Ramos (cell line): ENCODE results near the gene PRSS22.
"Not testable (repeated sequence)": the region's sequence is repeated elsewhere in the genome, so short reads cannot be mapped to it uniquely, and the experiment has no call there.

ENCODE experiments used
- in situ Hi-C: fragments of 300-500 bp; cut with MboI; formaldehyde crosslinking; loops from one replicate; pipeline ENCODE4 v1.14.3; 2022; ENCODE audit warnings: low sequenced_read_pairs; ENCODE audit not compliant: unreplicated experiment

PRSS22 gene, protein sequence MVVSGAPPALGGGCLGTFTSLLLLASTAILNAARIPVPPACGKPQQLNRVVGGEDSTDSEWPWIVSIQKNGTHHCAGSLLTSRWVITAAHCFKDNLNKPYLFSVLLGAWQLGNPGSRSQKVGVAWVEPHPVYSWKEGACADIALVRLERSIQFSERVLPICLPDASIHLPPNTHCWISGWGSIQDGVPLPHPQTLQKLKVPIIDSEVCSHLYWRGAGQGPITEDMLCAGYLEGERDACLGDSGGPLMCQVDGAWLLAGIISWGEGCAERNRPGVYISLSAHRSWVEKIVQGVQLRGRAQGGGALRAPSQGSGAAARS

DNA sequence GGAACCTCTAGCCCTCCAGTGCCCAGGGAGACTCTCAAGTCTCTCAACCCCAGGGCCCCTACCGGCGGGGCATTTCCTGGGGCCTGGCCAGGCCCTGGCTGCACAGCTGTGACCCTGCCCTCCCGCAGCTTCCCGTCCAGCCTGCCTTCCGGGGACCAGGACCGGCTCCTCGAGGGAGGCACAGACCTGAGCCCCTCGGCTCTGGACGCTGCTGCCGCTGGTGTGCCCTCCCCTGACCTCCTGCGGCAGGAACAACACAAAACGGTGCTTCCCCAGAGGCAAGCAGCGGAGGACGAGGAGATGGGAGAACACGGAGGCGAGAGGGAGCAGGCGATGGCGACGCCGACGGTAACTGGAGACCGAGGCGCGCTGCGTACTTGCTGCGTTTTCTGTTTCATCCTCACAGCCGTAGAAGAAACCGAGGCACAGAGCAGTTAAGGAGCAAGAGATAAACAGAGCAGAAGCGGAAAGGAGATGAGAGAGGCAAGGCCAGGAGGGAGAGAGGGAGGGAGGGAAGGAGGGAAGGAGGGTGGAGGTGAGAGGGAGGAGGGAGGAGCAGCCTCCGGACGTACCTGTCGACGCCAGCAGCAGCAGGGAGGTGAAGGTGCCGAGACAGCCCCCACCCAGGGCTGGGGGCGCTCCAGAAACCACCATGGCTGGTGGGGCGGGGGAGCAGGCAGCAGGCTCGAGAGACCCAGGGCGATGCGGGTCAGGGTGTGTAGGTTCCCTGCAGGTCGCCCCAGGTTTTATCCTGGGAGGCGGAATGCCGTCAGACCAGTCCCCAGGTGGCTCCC lies at the start of gene PRSS22:
TSS of gene PRSS22 (minus strand) at position 720 of the 794 bp plus-strand sequence. CDS start at position 654, 66 bp downstream.
- in situ Hi-C loops: no loop called here

DNA sequence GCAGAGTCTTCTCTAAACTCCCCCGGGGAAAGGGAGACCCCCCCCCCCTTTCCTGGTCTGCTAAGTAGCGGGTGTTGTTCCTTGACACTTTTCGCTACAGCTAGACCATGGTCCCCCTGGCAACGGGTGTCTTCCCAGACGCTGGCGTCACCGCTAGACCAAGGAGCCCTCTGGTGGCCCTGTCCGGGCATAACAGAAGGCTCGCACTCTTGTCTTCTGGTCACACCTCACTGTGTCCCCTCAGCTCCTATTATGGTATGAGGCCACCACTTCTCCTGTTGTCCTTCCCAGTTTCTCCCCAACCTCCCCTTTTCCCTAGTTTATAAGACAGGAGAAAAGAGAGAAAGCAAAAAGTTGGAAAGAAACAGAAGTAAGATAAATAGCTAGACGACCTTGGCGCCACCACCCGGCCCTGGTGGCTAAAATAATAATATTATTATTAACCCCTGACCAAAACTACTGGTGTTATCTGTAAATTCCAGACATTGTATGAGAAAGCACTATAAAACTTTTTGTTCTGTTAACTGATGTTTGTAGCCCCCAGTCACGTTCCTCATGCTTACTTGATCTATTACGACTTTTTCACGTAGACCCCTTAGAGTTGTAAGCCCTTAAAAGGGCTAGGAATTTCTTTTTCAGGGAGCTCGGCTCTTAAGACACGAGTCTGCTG lies 49.2 kb upstream of the PRSS22 start:
- in situ Hi-C loops: not testable (repeated sequence)

DNA sequence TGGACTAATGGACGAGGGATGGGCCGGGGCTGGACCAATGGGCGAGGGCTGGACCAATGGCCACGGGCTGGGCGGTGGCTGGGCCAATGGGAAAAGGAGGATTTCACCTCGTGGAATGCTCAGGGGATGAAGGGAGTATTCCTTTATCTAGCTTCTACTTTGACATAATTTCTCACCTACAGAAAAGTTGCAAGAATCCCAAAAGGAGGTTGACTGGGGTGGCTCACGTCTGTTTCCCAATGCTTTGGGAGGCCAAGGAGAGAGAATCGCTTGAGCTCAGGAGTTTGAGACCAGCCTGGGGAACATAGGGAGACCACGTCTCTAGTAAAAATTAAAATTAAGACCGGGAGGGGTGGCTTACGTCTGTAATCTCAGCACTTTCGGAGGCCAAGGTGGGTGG lies 48.0 kb upstream of the PRSS22 start:
- in situ Hi-C loops: no loop called here

DNA sequence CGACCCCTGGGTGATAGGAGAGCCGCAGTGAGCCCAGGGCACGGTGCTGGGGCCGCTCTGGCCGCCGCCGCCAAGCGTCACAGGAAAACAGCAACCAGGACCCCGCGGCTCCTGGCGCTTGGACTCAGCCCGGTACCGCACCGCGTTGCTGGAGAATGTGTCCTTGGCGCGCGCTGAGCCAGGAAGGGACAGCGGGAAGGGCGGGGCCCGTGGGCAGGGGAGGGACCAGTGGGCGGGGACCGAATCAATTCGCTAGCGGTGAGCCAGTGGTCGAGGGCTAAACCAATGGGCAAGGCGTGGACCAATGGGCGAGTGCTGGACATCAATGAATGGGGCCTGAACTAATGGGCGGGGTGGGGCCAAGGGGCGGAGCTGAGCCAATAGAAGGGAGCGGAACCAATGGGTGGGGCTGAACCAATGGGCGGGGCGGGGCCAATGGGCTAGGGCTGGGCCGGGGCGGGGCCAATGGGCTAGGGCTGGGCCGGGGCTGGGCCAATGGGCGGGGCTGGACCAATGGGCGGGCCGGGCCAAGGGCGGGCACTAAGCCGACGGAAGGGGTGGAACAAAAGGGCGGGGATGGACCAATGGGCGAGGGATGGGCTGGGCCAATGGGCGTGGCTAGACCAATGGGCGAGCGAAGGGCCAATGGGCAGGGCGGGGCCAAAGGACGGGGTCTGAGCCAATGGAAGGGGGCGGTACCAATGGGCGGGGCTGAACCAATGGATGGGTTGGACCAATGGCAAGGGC lies 47.4 kb upstream of the PRSS22 start:
- in situ Hi-C loops: no loop called here

DNA sequence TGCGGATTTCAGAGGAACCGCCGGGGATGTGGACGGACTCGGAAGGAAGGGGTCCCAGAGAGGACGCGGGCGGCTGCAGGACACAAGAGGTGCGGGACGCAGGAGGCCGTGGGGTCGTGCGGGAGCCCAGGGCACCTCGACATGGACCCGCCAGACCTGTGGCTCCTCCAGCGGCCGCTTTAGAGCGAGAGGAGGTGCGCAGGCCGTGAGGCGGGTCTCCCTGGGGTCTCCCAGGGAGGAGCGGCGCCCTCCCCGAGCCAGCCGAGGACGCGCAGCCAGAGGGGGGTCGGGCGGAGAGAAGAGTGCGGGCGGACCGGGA lies 46.9 kb upstream of the PRSS22 start:
- in situ Hi-C loops: no loop called here

DNA sequence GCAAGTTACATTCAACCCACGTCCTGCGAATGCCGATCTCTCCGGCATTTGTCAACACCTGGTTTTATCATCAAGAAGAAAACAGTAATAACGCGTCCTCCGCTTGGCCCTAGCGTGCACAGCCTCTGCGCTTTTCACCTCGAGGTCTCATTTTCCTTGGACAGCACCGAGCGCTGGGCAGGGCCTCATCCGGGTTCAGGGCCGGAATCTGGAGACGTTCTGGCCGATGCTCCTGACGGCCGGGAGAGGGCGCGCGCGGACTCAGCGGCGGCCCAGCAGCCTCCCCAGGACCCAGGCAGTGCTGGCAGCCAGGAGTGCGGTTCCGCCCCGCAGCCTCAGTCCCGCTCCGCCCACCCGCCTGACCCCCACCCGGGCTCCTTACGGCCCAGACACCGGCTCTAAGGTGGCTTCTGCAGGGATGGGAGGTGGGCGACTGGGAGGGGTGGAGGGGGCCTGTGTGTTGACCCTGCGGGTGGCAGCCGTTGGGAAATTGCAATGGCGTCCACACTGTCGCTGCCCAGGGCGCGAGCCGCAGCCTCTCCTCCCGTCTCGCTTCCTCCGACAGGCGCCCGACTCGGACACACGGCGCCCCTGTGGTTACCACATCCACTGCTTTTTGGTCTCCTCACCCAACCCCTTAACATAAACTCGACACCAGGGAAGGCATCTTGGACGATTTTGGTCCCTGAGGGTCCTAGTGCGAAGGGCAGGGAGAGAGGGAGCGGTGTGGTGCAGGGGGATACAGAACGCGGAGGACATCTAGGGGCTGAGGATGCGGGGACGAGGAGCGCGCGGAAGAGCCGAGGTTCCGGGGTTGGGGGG lies 46.3 kb upstream of the PRSS22 start:
- in situ Hi-C loops: no loop called here

DNA sequence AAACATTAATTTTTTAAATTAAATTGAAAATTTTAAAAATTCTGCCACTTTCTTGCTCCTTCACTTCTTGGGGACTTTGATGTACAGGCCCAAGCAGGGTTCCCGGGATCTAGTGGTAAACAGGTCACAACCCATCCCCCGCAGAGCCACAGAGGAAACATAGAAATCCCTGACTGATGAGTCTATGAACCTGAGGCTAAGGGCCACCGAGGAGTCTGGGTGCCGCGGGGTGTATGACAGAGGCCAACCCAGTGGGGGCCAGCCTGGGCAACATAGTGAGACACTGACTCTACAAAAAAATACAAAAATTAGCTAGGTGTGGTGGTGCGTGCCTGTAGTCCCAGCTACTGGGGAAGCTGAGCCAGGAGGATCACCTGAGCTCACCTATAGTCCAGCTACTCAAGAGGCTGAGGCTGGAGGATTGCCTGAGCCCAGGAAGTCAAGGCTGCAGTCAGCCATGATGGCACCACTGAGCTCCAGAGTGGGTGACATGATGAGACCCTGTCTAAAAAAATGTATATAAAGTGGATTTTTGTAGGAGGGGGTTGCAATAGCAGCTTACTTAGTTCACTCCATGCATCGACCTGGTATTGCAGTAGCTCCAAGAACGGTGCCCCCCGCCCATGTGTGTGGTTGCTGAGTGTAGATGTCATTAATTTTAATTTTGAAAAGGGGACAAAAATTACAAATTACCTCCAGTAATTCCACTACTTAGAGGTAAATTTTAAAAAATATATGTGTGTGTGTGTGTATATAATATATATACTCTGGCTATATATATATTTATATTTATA lies 44.6 kb upstream of the PRSS22 start:
- in situ Hi-C loops: no loop called here

DNA sequence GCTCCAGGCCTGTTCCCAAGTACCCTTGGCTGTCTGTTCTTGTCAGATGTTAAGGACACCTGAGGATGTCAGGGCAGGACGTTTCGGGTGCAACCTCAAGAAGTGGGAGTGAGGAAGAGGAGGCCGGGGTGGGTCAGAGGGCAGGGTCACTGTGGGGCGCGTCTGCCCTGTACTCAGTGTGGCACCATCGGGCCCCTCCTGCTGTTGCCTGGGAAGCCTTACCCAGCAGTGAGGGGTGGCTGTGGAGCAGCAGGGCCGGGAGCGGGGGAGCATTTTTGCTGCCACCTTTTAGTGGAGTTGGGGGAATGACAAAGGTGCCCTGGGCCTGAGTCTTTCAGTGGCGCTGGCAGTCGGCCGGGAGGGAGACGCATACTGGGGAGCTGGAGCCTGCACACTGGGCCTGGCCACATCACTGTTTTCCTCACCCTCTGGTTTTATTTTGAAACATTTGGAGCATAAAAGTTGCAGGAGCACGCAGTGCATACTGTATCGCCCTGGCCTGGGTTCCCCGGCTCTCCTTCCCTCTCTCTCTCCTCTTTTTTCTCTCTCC lies 42.6 kb upstream of the PRSS22 start:
- in situ Hi-C loops: no loop called here

DNA sequence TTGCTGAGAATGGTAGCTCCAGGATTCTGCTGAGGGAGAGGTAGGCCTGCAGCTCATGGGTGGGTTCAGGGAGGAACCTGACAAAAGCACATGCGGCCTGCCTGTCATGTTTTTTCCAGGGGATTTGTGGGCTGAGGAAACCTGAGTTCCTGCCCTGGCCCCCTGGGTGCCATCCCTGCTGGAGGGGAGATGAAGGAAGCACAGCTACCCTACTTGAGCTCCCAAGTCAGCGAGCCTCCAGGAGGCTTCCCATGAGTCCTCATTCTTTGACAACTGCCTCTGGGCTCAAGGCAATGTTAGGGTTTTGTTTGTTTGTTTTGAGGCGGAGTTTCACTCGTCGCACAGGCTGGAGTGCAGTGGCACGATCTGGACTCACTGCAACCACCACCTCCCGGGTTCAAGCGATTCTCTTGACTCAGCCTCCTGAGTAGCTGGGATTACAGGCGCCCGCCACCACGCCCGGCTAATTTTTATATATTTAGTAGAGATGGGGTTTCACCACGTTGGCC lies 41.6 kb upstream of the PRSS22 start:
- in situ Hi-C loops: no loop called here

DNA sequence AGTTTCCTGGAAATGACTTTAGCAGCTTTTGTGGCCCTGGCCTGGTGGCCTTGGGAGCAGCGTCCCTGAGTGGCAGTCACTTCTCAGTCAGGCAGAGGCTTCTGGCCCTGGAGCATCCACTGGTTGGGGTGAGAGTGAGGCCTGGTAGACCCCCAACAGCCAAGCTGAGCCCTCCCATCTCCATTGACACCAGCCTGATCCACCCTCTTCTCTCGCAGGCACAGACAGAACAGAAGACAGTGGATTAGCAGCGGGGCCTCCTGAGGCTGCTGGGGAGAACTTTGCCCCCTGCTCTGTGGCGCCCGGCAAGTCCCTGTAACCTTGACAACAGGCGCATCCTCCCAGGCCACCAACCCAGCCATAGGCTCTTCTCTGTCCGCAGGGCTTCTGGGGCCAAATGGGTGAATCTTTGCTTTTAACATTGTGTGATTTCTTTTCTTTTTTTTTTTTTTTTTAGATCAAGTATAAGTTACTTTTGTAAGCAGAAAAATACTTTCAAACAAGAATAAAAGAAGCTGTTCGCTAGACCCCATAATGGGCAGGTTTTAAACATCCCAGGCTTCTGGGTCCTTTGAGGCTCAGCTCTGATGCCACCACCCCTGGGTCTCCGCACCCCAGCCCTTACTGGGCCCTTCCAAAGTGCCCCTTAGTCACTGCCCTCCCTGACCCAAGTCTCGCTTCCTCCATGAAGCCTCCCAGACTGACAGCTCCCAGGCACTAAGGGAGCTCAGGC lies 41.0 kb upstream of the PRSS22 start:
- in situ Hi-C loops: no loop called here

DNA sequence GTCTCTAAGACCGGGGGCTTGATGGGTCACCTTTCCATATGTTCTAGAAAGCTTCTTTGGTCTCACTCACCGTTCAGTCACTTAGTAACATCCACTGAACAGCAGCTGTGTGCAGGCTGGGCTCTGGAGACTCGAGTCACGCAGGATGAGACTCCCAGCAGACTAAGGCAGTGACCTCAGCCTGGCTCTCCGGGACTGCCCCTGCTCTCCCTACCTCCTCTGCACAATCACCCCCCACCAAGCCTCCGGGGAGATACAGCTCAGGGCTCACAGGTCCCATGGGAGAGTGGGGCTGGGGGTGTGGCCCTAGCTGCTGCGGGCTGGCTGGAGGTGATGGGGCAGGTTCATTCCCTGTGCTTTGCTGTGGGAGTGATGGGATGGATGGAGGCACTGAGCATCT lies 39.1 kb upstream of the PRSS22 start:
- in situ Hi-C loops: no loop called here

DNA sequence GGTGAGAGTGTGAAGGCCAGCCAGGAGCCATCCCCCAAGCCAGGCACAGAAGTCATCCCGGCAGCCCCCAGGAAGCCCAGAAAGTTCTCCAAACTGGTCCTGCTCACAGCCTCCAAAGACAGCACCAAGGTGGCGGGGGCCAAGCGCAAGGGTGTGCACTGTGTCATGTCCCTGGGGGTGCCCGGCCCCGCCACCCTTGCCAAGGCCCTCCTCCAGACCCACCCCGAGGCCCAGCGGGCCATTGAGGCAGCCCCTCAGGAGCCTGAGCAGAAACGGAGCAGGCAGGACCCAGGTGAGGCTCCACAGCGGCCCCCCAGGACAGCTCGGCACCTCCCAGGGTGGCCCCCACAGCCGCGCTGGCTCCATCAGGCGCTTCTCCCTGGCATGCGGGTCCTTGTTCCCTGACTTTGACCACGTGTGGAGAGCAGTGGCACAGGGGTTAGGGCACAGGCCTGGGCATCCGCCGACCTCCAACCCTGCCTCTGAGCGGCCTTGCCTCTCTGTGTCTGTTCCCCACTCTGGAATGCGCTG lies 38.6 kb upstream of the PRSS22 start:
- in situ Hi-C loops: no loop called here

DNA sequence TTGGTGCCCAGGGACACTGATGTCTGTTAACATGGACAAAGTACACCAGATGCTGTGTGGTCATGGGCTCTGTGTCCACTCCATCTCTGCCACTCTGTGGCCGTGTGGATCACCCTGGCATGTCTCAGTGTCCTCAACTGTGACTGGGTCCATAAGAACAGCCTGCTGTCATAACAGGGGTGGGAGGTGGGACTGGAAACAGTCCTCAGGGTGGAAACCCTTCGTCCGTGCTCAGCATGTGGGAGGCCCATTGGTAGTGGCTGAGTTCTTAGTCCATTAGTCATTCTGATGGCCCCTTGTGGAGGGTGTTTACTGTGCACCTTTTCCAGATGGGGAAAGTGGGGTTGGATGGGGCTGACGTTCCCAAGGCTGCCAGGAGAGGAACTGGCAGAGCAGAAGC lies 37.8 kb upstream of the PRSS22 start:
- in situ Hi-C loops: no loop called here

DNA sequence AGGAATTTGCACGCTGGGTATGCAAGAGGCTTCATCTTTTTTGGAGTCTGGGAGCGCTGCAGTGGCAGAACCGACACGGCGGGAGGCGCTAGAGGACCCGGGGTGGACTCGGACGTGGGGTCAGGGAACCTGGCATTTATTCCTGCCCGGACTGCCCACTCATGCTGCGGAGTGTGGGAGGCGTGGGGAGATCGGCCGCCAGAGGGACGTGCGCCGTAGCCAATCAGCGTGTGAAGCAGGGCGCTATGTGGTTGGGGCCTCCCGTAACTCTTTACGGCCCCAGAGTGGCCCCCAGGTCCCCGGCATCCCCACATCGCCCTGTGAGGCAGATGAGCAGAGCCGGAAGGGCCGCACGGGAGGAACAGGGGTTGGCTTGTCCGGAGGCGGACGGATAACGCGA lies 36.3 kb upstream of the PRSS22 start:
- in situ Hi-C loops: no loop called here

DNA sequence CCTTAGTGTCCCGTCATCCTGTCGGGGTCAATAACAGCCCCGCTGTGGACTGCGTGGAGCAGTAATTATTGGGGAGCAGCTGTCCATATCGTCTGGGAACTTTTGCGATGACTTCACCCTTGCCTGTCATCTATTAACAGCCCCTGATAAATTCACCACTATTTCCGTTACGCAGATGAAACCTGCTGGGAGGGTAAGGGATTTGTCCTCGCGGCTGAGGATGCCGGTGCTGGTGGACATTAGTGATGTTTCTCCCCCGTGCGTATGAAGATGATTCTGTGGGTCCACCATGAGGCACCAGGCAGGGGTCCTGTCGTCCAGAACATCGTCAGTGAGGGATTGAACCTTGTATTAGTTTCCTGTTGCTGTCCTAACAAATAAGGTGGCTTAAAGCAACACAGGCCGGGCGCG lies 26.1 kb upstream of the PRSS22 start:
- in situ Hi-C loops: no loop called here

DNA sequence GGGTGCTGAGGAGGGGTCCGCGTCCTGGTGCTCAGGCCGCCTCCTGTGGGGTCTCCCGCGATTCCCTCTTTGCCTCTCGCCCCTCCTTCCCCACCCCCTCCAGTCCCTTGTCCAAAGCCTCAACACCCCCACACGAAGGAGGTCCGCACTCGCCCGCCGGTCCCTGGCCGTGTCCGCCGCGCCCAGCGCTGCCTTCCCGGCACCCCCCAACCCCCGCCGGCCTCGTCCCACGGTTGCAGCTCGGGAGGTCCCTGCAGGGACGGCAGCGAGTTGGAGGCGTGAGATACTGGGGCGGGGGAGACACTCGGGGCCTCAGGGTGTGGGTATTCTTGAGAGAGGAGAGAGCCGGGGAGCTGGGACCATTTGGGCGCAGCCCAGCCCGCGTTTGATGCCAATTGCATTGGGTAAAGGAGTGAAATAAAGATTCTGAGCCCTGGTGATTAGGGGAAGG lies 25.5 kb upstream of the PRSS22 start:
- in situ Hi-C loops: no loop called here

DNA sequence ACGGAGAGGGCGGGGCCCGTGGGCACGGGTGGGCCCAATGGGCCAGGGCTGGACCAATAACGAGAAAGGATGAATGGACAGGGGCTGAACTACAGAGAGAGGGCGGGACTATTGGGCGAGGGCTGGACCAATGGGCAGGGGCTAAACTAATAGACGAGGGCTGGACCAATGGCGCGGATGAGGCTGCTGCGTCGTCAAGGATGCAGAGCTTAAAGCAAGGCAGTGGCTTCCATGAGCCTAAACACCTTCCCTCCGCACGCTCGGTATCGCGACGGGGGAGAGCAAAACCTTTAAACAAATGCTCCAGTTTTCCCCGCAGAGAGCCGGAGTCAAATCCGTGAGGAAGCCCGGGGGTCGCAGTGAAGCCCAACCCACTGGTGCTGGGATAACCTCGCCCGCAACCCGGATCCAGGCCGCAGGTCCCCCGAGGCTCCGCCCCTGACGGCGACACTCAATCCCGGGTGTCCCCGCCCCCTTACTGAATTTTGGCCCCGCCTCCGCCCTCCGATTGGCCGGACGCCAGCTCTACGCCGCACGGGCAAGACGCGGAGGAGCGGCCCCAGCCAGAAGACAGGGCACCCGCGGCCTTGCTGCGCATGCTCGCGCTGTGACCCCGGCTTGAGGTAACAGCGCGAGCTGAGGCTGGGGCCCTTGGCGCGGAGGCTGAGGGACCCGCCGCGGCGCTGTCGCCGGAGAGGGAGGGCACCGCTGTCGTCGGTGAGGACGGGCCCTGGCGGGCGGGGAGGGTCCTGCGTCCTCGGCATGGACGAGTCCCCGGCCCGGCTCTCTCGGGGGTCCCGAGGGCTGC lies 24.9 kb upstream of the PRSS22 start, which contains the start of gene FLYWCH2:
TSS of gene FLYWCH2 (plus strand) at position 566 of the 808 bp plus-strand sequence. CDS start 13,235 bp downstream, outside the sequence.
- in situ Hi-C loops: no loop called here
